DOHH2 (cell line): ENCODE data around the gene HPSE2.

Experiments used
- EZH2phosphoT487 ChIP-seq: fragments of 200-600 bp; sonication (generic); IDR thresholded peaks from 2 replicates; pipeline ENCODE4 v1.6.1; 2017; ENCODE audit warnings: borderline replicate concordance, mild to moderate bottlenecking, antibody characterized with exemption, low read length, moderate library complexity, mixed read lengths
- TF ChIP-seq, protein P1 (sequence below): fragments of 200-600 bp; sonication (generic); IDR thresholded peaks from one replicate; pipeline ENCODE4 v1.5.1; 2014; ENCODE audit warnings: antibody characterized with exemption, mild to moderate bottlenecking, low read depth, low read length; ENCODE audit not compliant: poor library complexity, severe bottlenecking

- TF ChIP-seq, protein P1, sequence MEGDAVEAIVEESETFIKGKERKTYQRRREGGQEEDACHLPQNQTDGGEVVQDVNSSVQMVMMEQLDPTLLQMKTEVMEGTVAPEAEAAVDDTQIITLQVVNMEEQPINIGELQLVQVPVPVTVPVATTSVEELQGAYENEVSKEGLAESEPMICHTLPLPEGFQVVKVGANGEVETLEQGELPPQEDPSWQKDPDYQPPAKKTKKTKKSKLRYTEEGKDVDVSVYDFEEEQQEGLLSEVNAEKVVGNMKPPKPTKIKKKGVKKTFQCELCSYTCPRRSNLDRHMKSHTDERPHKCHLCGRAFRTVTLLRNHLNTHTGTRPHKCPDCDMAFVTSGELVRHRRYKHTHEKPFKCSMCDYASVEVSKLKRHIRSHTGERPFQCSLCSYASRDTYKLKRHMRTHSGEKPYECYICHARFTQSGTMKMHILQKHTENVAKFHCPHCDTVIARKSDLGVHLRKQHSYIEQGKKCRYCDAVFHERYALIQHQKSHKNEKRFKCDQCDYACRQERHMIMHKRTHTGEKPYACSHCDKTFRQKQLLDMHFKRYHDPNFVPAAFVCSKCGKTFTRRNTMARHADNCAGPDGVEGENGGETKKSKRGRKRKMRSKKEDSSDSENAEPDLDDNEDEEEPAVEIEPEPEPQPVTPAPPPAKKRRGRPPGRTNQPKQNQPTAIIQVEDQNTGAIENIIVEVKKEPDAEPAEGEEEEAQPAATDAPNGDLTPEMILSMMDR, result no peak
- TF ChIP-seq EZH2phosphoT487, result no peak
Measured at GRCh38 chr10:98919899-98920298, 315.8 kb downstream of the HPSE2 start.
